Left renal pelvis (tissue), 4 donors: ENCODE measurements around the gene HIP1R. TPM values are rescaled to one million over a fixed set of nuclear protein-coding genes. Genes with fewer than 3 reads are reported as not detected.
A peak's percentile ranks its signal among the peaks of the same experiment; 100 is the strongest.
"Not testable (repeated sequence)": the region's sequence is repeated elsewhere in the genome, so short reads cannot be mapped to it uniquely, and the experiment has no call there.

Experiments used
- DNase-seq, 4 donors: peaks; one replicate each; pipeline ENCODE4 v3.0.0-alpha.2; 2013; ENCODE audit warnings: low read depth in 4 of 4, low spot score in 3 of 4
- polyA plus RNA-seq, 4 donors: library from polyadenylated mRNA; unstranded; fragments of 120-200 nt; gene quantifications; one replicate each; pipeline ENCODE4 v1.2.1, GENCODE V29; 2013; ENCODE audit not compliant: insufficient read length in 4 of 4

The HIP1R gene, protein sequence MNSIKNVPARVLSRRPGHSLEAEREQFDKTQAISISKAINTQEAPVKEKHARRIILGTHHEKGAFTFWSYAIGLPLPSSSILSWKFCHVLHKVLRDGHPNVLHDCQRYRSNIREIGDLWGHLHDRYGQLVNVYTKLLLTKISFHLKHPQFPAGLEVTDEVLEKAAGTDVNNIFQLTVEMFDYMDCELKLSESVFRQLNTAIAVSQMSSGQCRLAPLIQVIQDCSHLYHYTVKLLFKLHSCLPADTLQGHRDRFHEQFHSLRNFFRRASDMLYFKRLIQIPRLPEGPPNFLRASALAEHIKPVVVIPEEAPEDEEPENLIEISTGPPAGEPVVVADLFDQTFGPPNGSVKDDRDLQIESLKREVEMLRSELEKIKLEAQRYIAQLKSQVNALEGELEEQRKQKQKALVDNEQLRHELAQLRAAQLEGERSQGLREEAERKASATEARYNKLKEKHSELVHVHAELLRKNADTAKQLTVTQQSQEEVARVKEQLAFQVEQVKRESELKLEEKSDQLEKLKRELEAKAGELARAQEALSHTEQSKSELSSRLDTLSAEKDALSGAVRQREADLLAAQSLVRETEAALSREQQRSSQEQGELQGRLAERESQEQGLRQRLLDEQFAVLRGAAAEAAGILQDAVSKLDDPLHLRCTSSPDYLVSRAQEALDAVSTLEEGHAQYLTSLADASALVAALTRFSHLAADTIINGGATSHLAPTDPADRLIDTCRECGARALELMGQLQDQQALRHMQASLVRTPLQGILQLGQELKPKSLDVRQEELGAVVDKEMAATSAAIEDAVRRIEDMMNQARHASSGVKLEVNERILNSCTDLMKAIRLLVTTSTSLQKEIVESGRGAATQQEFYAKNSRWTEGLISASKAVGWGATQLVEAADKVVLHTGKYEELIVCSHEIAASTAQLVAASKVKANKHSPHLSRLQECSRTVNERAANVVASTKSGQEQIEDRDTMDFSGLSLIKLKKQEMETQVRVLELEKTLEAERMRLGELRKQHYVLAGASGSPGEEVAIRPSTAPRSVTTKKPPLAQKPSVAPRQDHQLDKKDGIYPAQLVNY
- 100 to 1,000 TPM in 1 of 4 donors, 10 to 100 TPM in 3; 15.6 to 103 (median 60.4) TPM for polyA plus RNA-seq

GRCh38 chr12:122834921-122835749 is at the start of gene HIP1R:
Gene HIP1R, plus strand, starts transcription at chr12:122835457. Its CDS starts 94 bp downstream, at chr12:122835551.
- peak in 1 of 4 donors; percentile 52 for DNase-seq

- DNase-seq = no peak
Measured at GRCh38 chr12:122785503-122785902, 49.8 kb upstream of the HIP1R start.

DNA sequence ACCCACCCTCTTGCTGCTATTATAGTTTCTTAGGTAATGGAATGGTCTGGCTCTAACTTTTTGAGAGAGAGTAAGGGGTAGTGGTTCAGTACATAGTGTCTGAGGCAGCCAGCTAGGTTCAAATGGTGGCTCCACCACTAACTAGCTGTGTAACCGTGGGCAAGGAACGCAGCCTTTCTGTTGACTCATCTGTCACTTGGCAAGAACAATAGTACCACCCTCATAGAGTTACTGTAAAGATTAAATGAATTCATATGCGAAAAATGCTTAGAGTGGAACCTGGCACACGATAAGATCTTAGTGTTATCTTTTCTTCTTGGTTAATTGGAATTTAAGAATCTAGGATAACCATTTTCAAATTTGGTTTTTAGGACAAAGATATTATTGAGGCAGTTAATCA is 46.9 kb upstream of the HIP1R start:
- no peak for DNase-seq

- DNase-seq = no peak
Measured at GRCh38 chr12:122789637-122790036, 45.6 kb upstream of the HIP1R start.

- DNase-seq = no peak
Measured at GRCh38 chr12:122790393-122791075, 44.7 kb upstream of the HIP1R start.

DNA sequence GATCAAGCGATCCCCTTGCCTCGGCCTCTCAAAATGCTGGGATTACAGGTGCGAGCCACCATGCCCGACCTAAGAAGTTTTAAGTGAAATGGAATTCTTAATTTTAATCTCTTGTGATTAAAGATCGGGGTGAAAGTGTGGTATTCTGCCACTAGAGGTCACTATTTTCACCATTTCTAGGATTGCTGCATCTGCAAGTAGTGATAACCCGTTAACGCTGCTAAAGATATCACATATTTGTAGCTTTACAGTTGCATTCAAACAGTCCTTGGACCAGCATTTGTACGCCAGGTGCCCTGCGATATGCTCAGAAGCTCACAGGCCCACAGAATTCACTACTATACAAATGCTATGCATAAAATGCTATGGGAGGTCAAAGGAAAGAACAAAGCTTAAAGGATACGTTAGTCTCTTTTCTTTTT is 41.6 kb upstream of the HIP1R start:
- no peak for DNase-seq

GRCh38 chr12:122795807-122796206 is 39.5 kb upstream of the HIP1R start:
- no peak for DNase-seq

GRCh38 chr12:122799641-122800243 is 35.5 kb upstream of the HIP1R start:
- no peak for DNase-seq

DNA sequence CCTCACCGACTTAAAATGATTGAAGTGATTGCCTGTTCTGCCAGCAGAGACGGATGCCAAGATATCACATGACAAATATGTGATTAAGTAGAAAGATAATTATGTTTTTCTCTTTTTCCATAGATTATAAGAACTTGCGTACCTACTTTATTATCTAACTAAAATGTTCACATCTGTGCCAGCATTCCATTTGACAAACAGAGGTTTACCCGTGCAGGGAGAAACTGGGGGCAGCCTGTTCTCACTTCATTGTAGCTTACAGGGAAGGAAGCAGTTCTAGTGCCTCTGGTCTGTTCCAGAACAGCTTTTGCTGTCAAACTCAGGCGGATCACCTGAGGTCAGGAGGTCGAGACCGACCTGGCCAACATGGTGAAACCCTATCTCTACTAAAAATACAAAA is 31.3 kb upstream of the HIP1R start:
- DNase-seq = no peak

DNA sequence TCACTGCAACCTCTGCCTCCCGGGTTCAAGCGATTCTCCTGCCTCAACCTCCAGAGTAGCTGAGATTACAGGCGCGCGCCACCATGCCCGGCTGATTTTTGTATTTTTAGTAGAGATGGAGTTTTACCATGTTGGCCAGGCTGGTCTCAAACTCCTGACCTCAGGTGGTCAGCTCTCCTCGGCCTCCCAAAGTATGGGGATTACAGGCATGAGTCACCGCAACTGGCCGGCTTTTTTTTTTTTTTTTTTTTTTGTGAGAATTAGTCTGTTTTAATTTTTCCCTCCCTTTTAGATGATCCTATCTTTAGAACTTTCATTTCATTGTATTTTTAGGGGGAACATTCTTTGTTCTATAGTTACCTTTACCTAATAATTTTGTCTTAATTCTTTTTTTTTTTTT is 30.3 kb upstream of the HIP1R start:
- DNase-seq = not testable (repeated sequence)

DNA sequence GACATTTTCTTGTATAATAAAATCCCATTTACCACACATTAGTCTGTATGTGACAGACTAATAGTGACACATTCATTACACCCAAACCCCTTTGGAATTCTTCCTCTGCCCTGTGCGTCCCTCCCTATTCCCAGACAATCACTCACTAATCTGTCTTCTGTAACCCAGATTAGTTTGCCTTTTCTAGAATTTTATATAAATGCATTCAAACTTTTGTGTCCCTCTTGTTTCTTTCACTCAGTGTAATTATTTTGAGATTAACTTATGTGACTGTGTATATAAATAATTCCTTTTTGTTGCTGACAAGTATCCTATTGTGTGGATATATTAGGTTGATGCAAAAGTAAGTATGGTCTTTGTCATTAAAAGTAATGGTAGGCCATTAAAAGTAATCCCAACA is 27.6 kb upstream of the HIP1R start:
- no peak for DNase-seq

DNA sequence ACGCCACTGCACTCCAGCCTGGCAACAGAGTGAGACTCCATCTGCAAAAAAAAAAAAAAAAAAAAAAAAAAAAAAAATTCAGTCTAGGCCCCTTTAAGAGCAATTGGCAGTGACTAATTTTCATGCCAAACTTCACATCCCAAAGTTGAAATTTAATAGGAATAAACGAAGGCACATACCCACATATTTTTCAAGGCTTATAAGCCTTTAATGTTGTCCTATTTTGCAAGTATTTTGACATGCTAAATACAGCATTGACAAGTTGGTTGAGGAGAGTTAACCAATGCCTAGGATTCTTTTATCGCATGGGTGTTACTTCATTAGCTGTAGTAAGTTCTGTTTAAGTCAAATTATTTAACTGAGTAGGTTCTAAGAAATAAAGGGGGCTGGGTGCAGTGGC is 23.5 kb upstream of the HIP1R start:
- no peak for DNase-seq

DNA sequence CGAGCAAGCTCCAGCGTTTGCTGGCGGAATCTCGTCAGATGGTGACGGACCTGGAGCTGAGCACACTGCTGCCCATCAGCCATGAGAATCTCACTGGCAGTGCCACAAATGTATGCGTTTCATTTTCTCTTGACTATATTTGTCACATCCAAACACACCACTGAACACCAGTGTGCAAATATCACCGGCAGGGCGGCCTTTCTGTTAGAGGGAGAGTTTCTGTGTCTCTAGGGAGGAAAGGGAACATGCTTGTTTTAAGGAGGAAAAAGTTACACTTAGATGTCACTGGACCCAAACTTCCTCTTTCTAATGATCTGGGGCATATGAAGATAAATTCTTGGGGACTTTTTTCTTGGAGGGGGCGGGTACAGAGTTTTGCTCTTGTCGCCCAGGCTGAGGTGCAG is 21.9 kb upstream of the HIP1R start:
- no peak for DNase-seq

DNA sequence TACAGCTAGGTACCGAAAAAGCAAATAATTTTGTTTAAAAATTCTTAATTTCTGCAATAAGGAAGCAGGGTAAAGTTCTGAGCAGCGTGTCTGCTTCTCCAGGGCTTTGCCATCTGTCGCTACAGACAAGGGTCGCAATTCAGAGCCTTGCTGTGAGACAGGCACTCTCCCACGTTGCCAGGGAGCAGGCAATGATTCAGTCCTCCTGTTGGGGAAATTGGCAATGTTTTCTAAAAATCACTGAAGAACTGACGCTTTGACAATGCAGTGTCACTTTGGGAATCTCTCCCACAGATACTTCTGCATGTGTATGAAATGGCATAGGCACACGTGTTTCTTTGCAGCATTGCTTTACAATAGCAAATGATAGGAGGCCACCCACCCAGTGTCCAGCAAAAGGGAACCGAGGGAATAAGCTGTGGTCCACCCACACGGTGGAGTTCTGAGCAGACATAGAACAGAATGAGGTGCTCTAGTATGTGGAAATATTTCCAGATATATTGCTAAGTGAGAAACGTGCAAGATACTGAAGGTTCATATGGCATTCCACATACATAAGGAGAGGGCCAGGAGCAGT is 16.0 kb upstream of the HIP1R start:
- no peak for DNase-seq

DNA sequence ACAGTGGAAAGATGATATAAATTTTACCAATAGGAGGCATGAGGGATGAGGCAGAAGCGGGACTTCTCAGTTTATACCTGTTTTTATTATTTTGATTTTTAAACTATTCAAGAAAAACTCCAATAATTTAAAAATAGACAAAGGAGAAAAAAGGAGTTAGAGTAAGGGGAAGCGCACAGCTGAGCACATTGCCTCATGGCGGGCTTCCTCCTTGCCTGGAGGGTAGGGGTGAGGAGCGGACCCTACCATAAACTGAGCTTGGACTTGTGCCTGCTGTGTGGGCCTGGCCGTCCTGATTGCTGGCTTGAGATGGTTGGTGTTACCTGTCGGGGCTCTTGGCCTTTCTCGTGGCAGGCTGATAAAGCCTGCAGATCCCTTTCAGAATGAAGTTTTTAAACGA is 15.1 kb upstream of the HIP1R start:
- no peak for DNase-seq

DNA sequence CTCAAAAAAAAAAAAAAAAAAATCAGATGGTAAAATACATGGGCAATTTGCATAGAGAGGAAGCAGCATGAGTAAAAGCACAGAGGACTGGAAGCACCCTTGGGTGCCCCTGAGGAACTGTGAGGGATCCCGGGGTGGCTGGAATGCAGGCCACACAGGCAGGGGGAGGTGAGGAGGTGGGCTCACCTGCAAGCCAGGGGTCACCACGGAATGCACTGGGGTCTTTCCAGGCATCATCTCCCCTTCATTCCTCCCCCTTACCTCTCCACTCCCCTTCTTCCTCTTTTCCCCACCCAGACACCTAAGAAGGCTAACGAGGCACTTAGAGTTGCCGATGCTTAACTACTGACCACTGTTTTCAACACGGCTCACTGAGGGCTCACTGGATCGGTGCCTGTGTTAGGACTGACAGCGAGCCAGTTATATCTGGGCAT is 14.4 kb upstream of the HIP1R start:
- no peak for DNase-seq

DNA sequence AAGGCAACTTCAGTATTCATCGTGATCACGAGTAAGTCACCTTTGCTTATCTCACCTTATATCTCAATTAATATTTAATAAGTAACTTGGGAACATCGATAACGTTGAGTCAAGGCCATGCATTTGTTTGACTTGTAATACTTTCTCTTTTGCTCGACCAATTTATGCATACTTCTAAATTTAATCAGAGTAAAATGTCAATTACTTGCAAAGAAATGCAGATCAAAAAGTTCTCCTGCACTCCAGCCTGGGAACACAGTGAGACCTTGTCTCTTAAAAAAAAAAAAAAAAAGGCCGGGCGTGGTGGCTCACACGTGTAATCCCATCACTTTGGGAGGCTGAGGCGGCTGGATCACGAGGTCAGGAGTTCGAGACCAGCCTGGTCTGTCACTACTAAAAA is 11.8 kb upstream of the HIP1R start:
- no peak for DNase-seq

GRCh38 chr12:122825773-122826724 is 9.2 kb upstream of the HIP1R start:
- no peak for DNase-seq
